HG03432 (cell line): ENCODE measurements around the gene CACNA1I.

Source experiments
- ATAC-seq: cut with Tn5 transposase; IDR thresholded peaks from one replicate; pipeline ENCODE4 v1.9.1; 2021; ENCODE audit warnings: mild to moderate bottlenecking, moderate library complexity; ENCODE audit not compliant: unreplicated experiment

Gene CACNA1I

GRCh38 chr22:39567135-39567946, 3.2 kb upstream of the CACNA1I start:
- ATAC-seq, result no peak

- ATAC-seq, result no peak
These were observed 2.1 kb upstream of the CACNA1I start for GRCh38 chr22:39568278-39568981.

- no peak for ATAC-seq
These were observed 1.5 kb upstream of the CACNA1I start for GRCh38 chr22:39569066-39569465.

GRCh38 chr22:39570226-39570625, 327 bp upstream of the CACNA1I start:
- ATAC-seq, result no peak

GRCh38 chr22:39571538-39571937, 985 bp downstream of the CACNA1I start:
- ATAC-seq, result no peak

- no peak for ATAC-seq
These were observed 4.4 kb downstream of the CACNA1I start for GRCh38 chr22:39574779-39575551.

- ATAC-seq, result no peak
These were observed 4.9 kb downstream of the CACNA1I start for GRCh38 chr22:39575552-39575825.

- ATAC-seq, result no peak
These were observed 5.5 kb downstream of the CACNA1I start for GRCh38 chr22:39576027-39576426.

- ATAC-seq, result no peak
These were observed 6.8 kb downstream of the CACNA1I start for GRCh38 chr22:39577366-39577765.

- ATAC-seq, result no peak
These were observed 7.3 kb downstream of the CACNA1I start for GRCh38 chr22:39577900-39578299.

GRCh38 chr22:39580006-39580441, 9.5 kb downstream of the CACNA1I start:
- no peak for ATAC-seq

GRCh38 chr22:39580795-39581194, 10.2 kb downstream of the CACNA1I start:
- ATAC-seq, result no peak

GRCh38 chr22:39581303-39581702, 10.8 kb downstream of the CACNA1I start:
- ATAC-seq, result no peak

GRCh38 chr22:39583066-39583667, 12.6 kb downstream of the CACNA1I start:
- ATAC-seq, result no peak

- ATAC-seq, result no peak
These were observed 19.3 kb downstream of the CACNA1I start for GRCh38 chr22:39589875-39590274.

GRCh38 chr22:39592081-39593065, 21.8 kb downstream of the CACNA1I start:
- ATAC-seq, result no peak

GRCh38 chr22:39593066-39593930, 22.7 kb downstream of the CACNA1I start:
- no peak for ATAC-seq

GRCh38 chr22:39593931-39594285, 23.4 kb downstream of the CACNA1I start:
- no peak for ATAC-seq

GRCh38 chr22:39594411-39594810, 23.9 kb downstream of the CACNA1I start:
- no peak for ATAC-seq
